ENCODE results near the gene TUFT1. TPM values are rescaled to one million over a fixed set of nuclear protein-coding genes. Genes with fewer than 3 reads are reported as not detected.

The TUFT1 gene
- polyA plus RNA-seq, 1 donor from 2014 or later, result 25.8 TPM

DNA sequence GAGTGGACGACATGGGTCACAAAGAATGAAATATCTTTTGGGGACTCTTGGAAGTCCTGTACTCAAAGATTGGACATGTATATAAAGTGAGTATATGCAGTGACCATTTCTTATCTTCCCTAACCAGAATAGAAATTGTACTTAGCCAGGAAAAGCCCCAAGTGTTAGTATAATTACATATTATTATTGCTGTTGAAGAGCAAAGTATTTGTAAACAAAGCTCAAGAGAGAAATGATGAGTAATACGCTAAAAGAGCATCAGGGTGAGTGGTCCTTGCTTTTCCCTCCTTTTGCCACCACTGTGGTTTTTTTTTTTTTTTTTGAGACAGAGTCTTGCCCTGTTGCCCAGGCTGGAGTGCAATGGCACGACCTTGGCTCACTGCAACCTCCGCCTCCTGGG is 35.4 kb upstream of the TUFT1 start:
- Histone ChIP-seq H3K9me2 (ENCODE audit: insufficient read depth, low read length) (no peaks in the 10 kb centered on the region), H3K9ac (ENCODE audit: low read length) (no peak overlapping the region), H3F3A (ENCODE audit: insufficient read depth, low read length, poor library complexity, severe bottlenecking) (no peaks in the 10 kb centered on the region), H3K4me2 (ENCODE audit: low read length) (no peak overlapping the region), H3K27ac (ENCODE audit: low read length) (no peak overlapping the region), H3K9me3 (ENCODE audit: low read length) (no peaks in the 10 kb centered on the region), H3K4me3 (ENCODE audit: low read length) (no peak overlapping the region), H3K27me3 (ENCODE audit: insufficient read depth, low read depth, low read length) (no peaks in the 10 kb centered on the region), H2AFZ (ENCODE audit: low read depth, low read length) (no peak overlapping the region), H4K20me1 (ENCODE audit: insufficient read depth) (no peaks in the 10 kb centered on the region), H3K36me3 (ENCODE audit: insufficient read depth, low read length) (no peaks in the 10 kb centered on the region), H3K79me2 (replicated peaks; ENCODE audit: insufficient read depth, low read length) (no peaks in the 10 kb centered on the region)
- no peak for TF ChIP-seq MXI1 (conservative IDR thresholded peaks at IDR 0.05; ENCODE audit: poor library complexity, severe bottlenecking)

GRCh38 chr1:151508833-151509232 is 31.3 kb upstream of the TUFT1 start:
- no peaks in the 10 kb centered on the region for H3K36me3 ChIP-seq (ENCODE audit: insufficient read depth, low read length)
- no peaks in the 10 kb centered on the region for H3K9me2 ChIP-seq (ENCODE audit: insufficient read depth, low read length)
- no peak overlapping the region for H3K4me2 ChIP-seq (ENCODE audit: low read length)
- H3K9ac ChIP-seq (ENCODE audit: low read length), result no peak overlapping the region
- peaks cover 9% of the 10 kb centered on the region for H3F3A ChIP-seq (ENCODE audit: insufficient read depth, low read length, poor library complexity, severe bottlenecking)
- H3K27ac ChIP-seq (ENCODE audit: low read length), result no peak overlapping the region
- no peak overlapping the region for H2AFZ ChIP-seq (ENCODE audit: low read depth, low read length)
- H3K9me3 ChIP-seq (ENCODE audit: low read length), result no peaks in the 10 kb centered on the region
- no peak overlapping the region for H3K4me3 ChIP-seq (ENCODE audit: low read length)
- H3K27me3 ChIP-seq (ENCODE audit: insufficient read depth, low read depth, low read length), result peaks cover 13% of the 10 kb centered on the region
- no peaks in the 10 kb centered on the region for H4K20me1 ChIP-seq (ENCODE audit: insufficient read depth)
- no peaks in the 10 kb centered on the region for H3K79me2 ChIP-seq (replicated peaks; ENCODE audit: insufficient read depth, low read length)
- no peak for TF ChIP-seq TAF1 (IDR thresholded peaks at IDR 0.05; ENCODE audit: low read depth)
- TF ChIP-seq EP300 (conservative IDR thresholded peaks at IDR 0.05; ENCODE audit: poor library complexity, severe bottlenecking), result no peak
- TF ChIP-seq RAD21 (conservative IDR thresholded peaks at IDR 0.05), result no peak
- no peak for TF ChIP-seq REST (IDR thresholded peaks at IDR 0.05; ENCODE audit: borderline replicate concordance)
- TF ChIP-seq, protein P1, sequence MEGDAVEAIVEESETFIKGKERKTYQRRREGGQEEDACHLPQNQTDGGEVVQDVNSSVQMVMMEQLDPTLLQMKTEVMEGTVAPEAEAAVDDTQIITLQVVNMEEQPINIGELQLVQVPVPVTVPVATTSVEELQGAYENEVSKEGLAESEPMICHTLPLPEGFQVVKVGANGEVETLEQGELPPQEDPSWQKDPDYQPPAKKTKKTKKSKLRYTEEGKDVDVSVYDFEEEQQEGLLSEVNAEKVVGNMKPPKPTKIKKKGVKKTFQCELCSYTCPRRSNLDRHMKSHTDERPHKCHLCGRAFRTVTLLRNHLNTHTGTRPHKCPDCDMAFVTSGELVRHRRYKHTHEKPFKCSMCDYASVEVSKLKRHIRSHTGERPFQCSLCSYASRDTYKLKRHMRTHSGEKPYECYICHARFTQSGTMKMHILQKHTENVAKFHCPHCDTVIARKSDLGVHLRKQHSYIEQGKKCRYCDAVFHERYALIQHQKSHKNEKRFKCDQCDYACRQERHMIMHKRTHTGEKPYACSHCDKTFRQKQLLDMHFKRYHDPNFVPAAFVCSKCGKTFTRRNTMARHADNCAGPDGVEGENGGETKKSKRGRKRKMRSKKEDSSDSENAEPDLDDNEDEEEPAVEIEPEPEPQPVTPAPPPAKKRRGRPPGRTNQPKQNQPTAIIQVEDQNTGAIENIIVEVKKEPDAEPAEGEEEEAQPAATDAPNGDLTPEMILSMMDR (IDR thresholded peaks at IDR 0.05; ENCODE audit: poor library complexity, severe bottlenecking), result no peak
- TF ChIP-seq POLR2AphosphoS5 (IDR thresholded peaks at IDR 0.05), result no peak
- TF ChIP-seq EZH2 (IDR thresholded peaks at IDR 0.05; ENCODE audit: borderline replicate concordance, insufficient read depth, low read length, poor library complexity, severe bottlenecking), result no peak
- TF ChIP-seq SMC3 (conservative IDR thresholded peaks at IDR 0.05; ENCODE audit: poor library complexity), result no peak
- TF ChIP-seq MXI1 (conservative IDR thresholded peaks at IDR 0.05; ENCODE audit: poor library complexity, severe bottlenecking), result no peak
